Left cardiac atrium (tissue), 4 donors: ENCODE data around the gene BPGM. TPM values are rescaled to one million over a fixed set of nuclear protein-coding genes. Genes with fewer than 3 reads are reported as not detected.
"Not testable (repeated sequence)": the region's sequence is repeated elsewhere in the genome, so short reads cannot be mapped to it uniquely, and the experiment has no call there.

Experiments used
- ATAC-seq, 2 donors: fragments of 200-7000 bp; cut with Tn5 transposase; one replicate each; pipeline ENCODE4 v1.9.1; 2020; ENCODE audit warnings: mild to moderate bottlenecking in 2 of 2, moderate library complexity in 2 of 2
- DNase-seq: peaks from one replicate; pipeline ENCODE4 v3.0.0-alpha.2; 2020
- intact Hi-C, 2 donors: fragments of 100-400 bp; cut with DNase I; formaldehyde crosslinking; loops; one replicate each; pipeline versions ENCODE4 v1.14.1 to v1.15.1; 2022 to 2023
- total RNA-seq, 2 donors: library from RNA; stranded (reverse); fragmentation: NEBNext Ultra II Directional; extraction: Animal tissue kit (Norgen Biotek cat#: 25700); gene quantifications; one replicate each; pipeline ENCODE4 v1.2.1, GENCODE V29; 2021
- donor health status: DM: no; HTN: yes; CAD: no.
- donor health status: DM: no; HTN: yes; CAD: no; lungs with severe emphysema.
- donor health status: DM: yes; HTN: yes; CAD: no.
- donor health status: Dilated cardiomyopathy.

Gene BPGM
- total RNA-seq, 2 donors from 2014 or later, result 12.1 to 15.8 TPM

DNA sequence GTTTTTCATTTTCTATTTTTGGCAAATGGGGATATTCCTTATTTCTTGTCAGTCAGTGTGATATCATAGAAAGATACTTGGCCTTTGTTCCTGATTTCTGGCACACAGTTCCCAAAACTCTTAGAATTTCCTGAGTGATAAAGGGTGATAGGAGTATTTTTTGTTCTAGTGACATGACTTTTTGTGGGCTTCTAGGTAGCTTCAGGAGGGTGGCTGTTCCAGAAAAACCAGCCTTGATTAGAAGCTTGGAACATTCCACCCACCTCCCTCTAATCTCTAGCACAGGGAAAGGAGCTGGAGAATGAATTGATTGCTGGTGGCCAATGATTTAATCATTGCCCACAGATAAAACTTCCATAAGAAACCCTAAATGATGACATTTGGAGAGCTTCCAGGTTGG, 17.2 kb upstream of the BPGM start:
- intact Hi-C loops, result no loop called here
- DNase-seq (no peak), ATAC-seq (no peak)

DNA sequence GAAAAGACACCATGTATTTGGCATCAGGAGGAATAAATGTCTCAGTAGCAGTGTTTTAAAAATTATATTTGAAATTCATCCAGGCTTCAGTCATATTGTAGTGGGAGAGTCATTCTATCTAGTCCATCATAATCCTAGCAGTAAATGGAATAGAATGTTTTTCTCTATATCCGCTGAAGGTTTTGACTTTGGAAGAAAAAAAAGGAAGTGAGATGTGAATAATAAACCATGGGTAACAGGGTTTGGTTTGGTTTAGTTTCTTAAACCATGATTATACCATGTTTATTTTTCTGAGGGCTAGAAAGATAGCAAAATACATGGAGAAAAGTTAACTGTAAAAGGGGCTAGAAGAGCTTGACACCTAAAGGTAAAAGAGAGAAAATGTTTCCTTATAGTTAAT, 16.4 kb upstream of the BPGM start:
- DNase-seq (no peak), ATAC-seq (no peak)
- intact Hi-C loops, result loop anchor here in 1 of 2 donors (10.0 kb wide), 1 partner anchor 125 kb away; no protein-coding TSS in a partner anchor

GRCh38 chr7:134630893-134631292, 15.8 kb upstream of the BPGM start:
- ATAC-seq (no peak), DNase-seq (no peak)
- intact Hi-C loops, result loop anchor here in 1 of 2 donors (10.0 kb wide), 1 partner anchor 124 kb away; no protein-coding TSS in a partner anchor

GRCh38 chr7:134632052-134632451, 14.6 kb upstream of the BPGM start:
- no peak for DNase-seq
- no peak for ATAC-seq
- intact Hi-C loops, result loop anchor here in 1 of 2 donors (10.0 kb wide), 1 partner anchor 123 kb away; no protein-coding TSS in a partner anchor

GRCh38 chr7:134632937-134633540, 13.6 kb upstream of the BPGM start:
- no peak for DNase-seq
- no peak for ATAC-seq
- intact Hi-C loops, result loop anchor here in 1 of 2 donors (10.0 kb wide), 1 partner anchor 122 kb away; no protein-coding TSS in a partner anchor

DNA sequence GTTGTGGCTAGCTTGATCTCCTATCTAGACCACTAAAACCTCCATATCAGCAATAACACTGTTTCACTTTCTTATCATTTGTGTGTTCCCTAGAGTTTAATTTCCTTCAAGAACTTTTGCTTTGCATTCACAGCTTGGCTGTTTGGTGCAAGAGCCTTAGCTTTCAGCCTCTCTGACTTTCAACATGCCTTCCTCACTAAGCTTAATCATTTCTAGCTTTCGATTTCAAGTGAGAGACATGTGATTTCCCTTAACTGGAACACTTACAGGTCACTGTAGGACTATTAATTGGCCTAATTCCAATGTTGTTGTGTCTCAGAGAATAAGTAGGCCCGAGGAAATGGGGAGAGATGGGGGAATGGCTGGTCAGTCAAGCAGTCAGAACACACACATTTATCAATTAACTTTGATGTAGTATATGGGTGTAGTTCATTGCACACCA, 10.6 kb upstream of the BPGM start:
- DNase-seq, result no peak
- intact Hi-C loops, result loop anchor here in 1 of 2 donors (10.0 kb wide), 1 partner anchor 119 kb away; no protein-coding TSS in a partner anchor
- peak in 1 of 2 donors; percentile 15 for ATAC-seq

DNA sequence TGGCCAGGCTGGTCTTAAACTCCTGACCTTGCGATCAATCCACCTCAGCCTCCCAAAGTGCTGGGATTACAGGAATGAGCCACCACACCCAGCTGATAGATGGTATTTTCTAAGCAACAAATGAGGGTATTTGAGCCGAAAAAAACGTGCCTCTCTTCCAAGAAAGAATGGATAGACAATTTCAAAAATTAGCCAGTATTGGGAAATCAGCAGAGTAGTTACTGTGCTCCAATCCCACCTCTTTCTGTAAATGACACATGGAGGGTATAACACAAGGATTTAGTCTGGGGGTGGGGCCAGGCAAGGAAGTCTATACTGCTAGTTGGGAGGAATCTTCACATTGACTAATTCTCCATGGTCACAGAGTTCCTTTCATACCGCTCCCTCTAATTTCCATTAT, 9.2 kb upstream of the BPGM start:
- no peak for DNase-seq
- intact Hi-C loops, result loop anchor here in 1 of 2 donors (10.0 kb wide), 1 partner anchor 117 kb away; no protein-coding TSS in a partner anchor
- ATAC-seq, result no peak

DNA sequence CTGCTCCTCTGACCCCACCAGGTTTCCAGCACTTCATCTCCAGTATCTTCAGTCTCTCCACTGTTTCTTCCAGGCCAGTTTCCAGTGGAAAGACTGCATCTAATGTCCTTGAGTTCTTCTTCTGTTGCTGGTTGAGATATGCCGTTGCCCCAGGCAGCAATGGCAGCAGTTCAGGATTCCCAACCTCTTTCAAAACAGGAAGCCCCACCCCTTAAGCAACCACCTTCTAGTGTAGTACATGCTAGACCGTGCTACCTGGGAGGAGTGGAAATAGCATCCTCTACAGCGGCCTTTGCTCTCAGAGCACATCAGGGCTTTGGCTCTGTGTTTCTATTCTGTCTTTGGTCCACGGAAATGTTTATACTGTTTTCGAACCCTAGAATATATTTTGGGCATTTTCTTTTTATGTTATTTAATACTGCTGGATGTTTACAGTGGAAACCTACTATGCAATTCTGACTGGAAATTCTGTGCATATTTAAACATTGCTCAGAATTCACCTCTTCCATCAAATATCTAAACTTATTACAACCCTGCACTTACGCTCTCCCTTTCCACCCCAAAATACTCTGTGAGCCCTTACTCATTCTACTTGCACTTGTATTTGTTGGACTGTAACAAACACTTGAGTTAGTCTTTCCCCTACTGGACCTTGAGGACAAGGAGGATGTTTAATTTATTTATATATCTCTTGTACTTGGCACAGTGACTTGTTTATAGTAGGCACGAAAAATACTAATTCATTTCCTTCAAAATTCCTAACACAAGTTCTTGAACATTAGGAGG, 8.5 kb upstream of the BPGM start:
- DNase-seq (no peak), ATAC-seq (no peak)
- intact Hi-C loops, result loop anchor here in 1 of 2 donors (10.0 kb wide), 1 partner anchor 117 kb away; no protein-coding TSS in a partner anchor

GRCh38 chr7:134639061-134639460, 7.6 kb upstream of the BPGM start:
- no peak for ATAC-seq
- intact Hi-C loops, result loop anchor here in 1 of 2 donors (10.0 kb wide), 1 partner anchor 116 kb away; no protein-coding TSS in a partner anchor

DNA sequence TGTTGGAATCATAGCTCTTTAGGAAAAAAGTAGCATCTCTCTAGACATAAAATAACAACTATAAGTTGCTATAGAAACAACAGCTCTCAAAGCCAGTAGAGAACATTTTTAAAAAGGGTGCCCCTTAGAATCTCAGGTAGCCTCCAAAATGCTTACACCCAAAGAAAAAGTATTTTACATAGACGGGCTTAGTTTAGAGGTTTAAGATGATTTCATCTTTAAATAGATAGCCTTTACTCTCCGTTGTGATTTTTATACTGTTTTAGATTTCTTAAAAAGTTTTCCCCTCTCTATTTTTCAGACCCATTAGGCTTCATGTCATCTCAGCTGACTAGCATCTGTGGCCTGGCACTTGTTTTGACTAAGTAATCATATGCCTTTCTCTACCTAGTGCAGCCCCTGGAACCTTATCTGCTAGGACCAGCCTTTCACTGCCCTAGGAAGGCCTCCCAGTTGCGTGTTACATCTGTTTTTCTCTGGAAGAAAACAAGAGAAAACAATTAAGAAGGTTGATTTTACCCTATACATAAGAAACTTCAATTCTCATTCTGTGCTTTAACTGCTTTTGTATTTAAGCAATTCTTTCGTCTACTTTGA, 6.9 kb upstream of the BPGM start:
- ATAC-seq (no peak), DNase-seq (no peak)
- intact Hi-C loops, result loop anchor here in 1 of 2 donors (10.0 kb wide), 1 partner anchor 115 kb away; no protein-coding TSS in a partner anchor

More at GRCh38 chr7:134639061-134639460, 7.6 kb upstream of the BPGM start:
- DNase-seq, result no peak

DNA sequence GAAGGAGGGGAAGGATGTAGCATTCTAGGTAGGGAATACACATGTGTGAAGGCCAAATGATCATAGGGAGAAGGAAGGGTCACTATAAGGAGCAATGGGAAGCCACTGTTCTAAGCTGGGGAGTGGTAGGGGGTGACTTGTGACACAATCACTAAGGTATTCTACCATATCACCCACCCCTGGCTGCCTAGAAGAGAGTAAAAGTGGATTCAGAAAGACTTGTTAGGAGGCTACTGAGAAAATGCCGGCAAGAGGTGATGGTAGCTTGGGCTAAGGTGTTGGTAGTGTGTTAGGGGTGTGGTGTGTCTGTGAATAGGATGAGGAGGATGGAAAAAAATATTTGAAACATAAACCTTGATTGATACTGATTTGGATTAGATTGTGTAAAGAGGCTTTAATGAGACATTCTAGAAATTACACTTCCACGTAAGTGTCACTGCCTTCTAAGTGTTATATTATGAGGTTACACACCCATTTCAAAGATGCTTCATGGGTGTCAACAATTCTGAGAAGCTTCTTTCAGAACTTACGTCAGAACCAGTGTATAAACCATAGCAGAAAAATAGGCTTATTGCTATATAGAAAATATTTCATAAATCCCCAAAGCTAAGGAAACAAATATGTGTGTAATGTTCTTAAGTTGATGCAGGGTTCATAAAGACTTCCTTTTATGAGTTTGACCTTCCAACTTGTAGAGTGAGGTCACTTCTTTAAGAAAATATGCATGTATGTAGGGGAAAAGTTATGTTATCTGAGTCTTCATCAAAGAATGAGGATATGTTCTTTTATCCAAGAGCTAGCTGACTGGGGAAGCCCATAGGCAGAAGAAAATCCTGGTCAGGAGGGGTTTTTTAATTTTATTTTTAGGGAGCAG, 5.6 kb upstream of the BPGM start:
- DNase-seq (no peak), ATAC-seq (no peak)
- intact Hi-C loops, result no loop called here

DNA sequence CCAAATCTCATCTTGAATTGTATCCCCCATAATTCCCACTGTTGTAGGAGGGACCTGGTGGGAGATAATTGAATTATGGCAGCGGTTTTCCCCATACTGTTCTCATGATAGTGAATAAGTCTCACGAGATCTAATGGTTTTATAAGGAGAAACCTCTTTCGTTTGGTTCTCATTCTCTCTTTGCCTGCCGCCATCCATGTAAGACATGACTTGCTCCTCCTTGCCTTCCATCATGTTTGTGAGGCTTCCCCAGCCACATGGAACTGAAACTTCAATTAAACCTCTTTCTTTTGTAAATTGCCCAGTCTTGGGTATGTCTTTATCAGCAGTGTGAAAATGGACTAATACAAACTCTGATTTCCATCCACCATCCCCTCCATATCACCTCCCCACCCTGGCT, 4.7 kb upstream of the BPGM start:
- ATAC-seq, intact Hi-C loops, DNase-seq: not testable (repeated sequence)

DNA sequence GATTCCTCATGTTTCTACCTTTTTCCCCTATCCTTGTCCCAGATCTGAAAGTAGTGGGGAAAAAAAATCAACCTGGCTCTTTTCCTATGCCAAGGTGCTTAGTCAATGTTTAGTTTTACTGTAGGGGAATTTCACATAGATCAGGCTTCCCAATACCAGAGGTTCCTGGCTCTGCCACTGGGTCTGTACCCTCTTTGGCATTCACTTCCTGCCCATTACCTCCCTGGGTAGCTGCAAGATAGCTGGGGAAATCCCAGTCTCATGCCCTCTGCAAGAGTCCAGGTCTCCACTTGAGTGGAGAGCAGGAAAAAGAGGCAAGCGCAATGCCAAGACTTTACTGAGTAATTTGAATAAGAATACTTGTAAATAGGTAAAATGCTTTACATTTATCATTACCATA, 3.5 kb upstream of the BPGM start:
- no peak for DNase-seq
- ATAC-seq, result no peak
- intact Hi-C loops, result no loop called here

- DNase-seq, result no peak
- intact Hi-C loops, result no loop called here
- no peak for ATAC-seq
Observed at GRCh38 chr7:134645478-134645877, 1.2 kb upstream of the BPGM start.

DNA sequence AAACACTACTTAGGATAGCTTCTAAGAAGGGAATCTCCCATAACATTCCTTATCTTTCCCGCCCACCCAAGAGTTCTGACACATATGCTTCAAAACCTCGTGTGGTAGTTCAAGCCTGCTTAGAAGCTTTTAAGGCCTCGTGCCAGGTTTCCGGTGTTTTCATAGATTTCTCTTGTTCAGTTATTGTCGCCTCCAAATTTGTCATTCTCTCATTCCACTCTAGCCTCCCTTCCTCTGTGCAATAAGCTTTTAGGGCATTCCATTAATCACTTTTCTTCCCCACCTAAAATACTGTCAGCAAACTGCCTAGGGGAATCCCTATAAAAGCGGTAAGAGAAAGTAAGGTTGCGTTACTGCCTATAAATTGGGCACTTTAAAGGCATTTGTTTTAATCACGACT, 718 bp upstream of the BPGM start:
- ATAC-seq, result no peak
- intact Hi-C loops, result no loop called here
- DNase-seq, result no peak

DNA sequence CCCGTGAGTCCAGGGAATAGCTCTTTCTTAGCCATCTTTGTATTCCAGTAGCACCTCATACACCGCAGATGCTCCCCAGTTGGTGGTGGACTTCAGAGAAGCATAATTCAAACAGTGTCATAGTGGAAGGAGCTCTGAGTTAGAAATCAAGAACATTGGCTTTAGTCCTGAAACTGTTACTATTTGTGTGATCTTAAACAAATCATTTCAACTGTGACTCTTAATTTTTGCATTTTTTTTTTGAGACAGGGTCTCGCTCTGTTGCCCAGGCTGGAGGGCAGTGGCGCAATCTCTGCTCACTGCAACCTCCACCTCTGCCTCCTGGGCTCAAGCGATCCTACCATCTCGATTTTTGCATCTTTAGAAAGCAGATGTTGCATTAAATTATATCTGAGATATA, 1.8 kb downstream of the BPGM start:
- intact Hi-C loops, result no loop called here
- ATAC-seq (no peak), DNase-seq (no peak)

GRCh38 chr7:134649226-134649775, 2.6 kb downstream of the BPGM start:
- no peak for DNase-seq
- ATAC-seq, result no peak
- intact Hi-C loops, result no loop called here

DNA sequence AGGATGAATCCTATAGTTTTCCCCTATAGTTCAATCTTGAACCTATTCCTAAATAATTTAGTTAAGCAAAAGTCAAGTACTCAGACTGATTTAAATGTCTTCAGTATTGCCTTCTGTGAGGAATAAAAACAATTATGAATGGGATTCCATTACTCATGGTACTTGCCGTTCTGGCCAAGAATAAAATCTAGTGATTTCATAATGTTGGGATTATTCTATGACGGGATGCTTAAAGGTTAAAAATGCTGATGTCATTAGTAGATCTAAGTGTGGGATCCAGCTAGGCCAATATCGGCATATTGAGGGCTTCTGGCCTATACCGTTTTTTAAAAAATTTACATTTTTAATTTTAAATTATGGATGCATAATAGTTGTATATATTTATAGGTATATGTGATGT, 5.3 kb downstream of the BPGM start:
- DNase-seq (no peak), ATAC-seq (no peak)
- intact Hi-C loops, result no loop called here
